GM12878 (cell line): ENCODE results near the gene C9orf50. TPM values are rescaled to one million over a fixed set of nuclear protein-coding genes. Genes with fewer than 3 reads are reported as not detected.
A peak's percentile ranks its signal among the peaks of the same experiment; 100 is the strongest.

Experiments used
- ATAC-seq: fragments of 200-7000 bp; cut with Tn5 transposase; 3 replicates; pipeline ENCODE4 v1.9.1; 2020; ENCODE audit warnings: mild to moderate bottlenecking, moderate library complexity
- Bru-seq: library from RNA; stranded (reverse); fragments of 400-500 nt; gene quantifications from one replicate; lab custom pipeline; 2021; lab: Mats Ljungman, UMichigan
- BruChase-seq, 2 experiments: library from RNA; stranded (reverse); fragments of 400-500 nt; gene quantifications; one replicate each; lab custom pipeline; 2021; lab: Mats Ljungman, UMichigan
- BruUV-seq: library from RNA; stranded (reverse); fragments of 400-500 nt; replicated peaks from 2 replicates; lab custom pipeline; 2021; lab: Mats Ljungman, UMichigan
- CTCF ChIA-PET: fragments of 300-600 bp; sonication (Branson Sonifier 250); formaldehyde crosslinking; extraction: SDS; loops from one replicate; lab custom pipeline; 2021; ENCODE audit warnings: inconsistent platforms; lab: Yijun Ruan, JAX
- POLR2A ChIA-PET: fragments of 350-600 bp; formaldehyde crosslinking; extraction: SDS; loops from one replicate; lab custom pipeline; 2021; ENCODE audit warnings: inconsistent platforms; lab: Charles Lee
- RAD21 ChIA-PET: fragments of 300-600 bp; sonication (Branson Sonifier 250); formaldehyde crosslinking; loops from one replicate; lab custom pipeline; 2023; ENCODE audit warnings: antibody characterized with exemption; ENCODE audit not compliant: unreplicated experiment; lab: Charles Lee
- SMC1A ChIA-PET: fragments of 300-600 bp; sonication (Branson Sonifier 250); formaldehyde crosslinking; loops from one replicate; lab custom pipeline; 2023; ENCODE audit not compliant: unreplicated experiment, uncharacterized antibody; lab: Charles Lee
- DNase-seq: peaks from one replicate; pipeline ENCODE4 v3.0.0-alpha.2; 2011; ENCODE audit warnings: low read depth, low spot score
- FAIRE-seq: peaks from 3 replicates; lab custom pipeline; 2011; peaks lifted over from hg19 to GRCh38; lab: Jason Lieb, UNC
- H2AFZ ChIP-seq: 2 replicates; pipeline ENCODE4 v1.6.0; 2011; ENCODE audit warnings: low read depth, low read length, control low read depth; ENCODE audit not compliant: control insufficient read depth
- H3K27ac ChIP-seq: 2 replicates; pipeline ENCODE4 v1.5.1; 2011; ENCODE audit warnings: control low read depth; ENCODE audit not compliant: control insufficient read depth, insufficient read depth
- H3K27me3 ChIP-seq, 2 experiments: replicated peaks in 1 of 2; 2 replicates each; pipeline versions ENCODE4 v1.6.0 to v1.6.1; 2011; ENCODE audit warnings: low read length in 1 of 2; ENCODE audit not compliant: control insufficient read depth in 2 of 2, insufficient read depth in 2 of 2
- H3K36me3 ChIP-seq, 2 experiments: 2 replicates each; pipeline ENCODE4 v1.5.1; 2011; ENCODE audit warnings: low read length in 1 of 2; ENCODE audit not compliant: control insufficient read depth in 2 of 2, insufficient read depth in 2 of 2
- H3K4me1 ChIP-seq: 2 replicates; pipeline ENCODE4 v1.6.1; 2011; ENCODE audit warnings: mild to moderate bottlenecking, low read length, moderate library complexity, mixed read lengths; ENCODE audit not compliant: control insufficient read depth, insufficient read depth
- H3K4me2 ChIP-seq: 2 replicates; pipeline ENCODE4 v1.6.0; 2011; ENCODE audit warnings: control low read depth; ENCODE audit not compliant: control insufficient read depth, insufficient read depth
- H3K4me3 ChIP-seq: fragments of 200-600 bp; sonication (generic); 2 replicates; pipeline ENCODE4 v1.5.1; 2016
- H3K79me2 ChIP-seq: 2 replicates; pipeline ENCODE4 v1.6.0; 2011; ENCODE audit warnings: low read length; ENCODE audit not compliant: control insufficient read depth, insufficient read depth
- H3K9ac ChIP-seq: 2 replicates; pipeline ENCODE4 v1.8.0; 2011; ENCODE audit warnings: low read length, control low read depth, mixed read lengths; ENCODE audit not compliant: control insufficient read depth, insufficient read depth
- H3K9me3 ChIP-seq: replicated peaks from 3 replicates; pipeline ENCODE4 v1.5.1; 2011; ENCODE audit warnings: mild to moderate bottlenecking, low read length; ENCODE audit not compliant: control insufficient read depth, insufficient read depth
- H4K20me1 ChIP-seq: 2 replicates; pipeline ENCODE4 v1.6.0; 2011; ENCODE audit not compliant: control insufficient read depth, insufficient read depth
- BRCA1 ChIP-seq: IDR thresholded peaks from 2 replicates; pipeline ENCODE4 v1.6.1; 2011; ENCODE audit warnings: low read depth, low read length, improper control_type of control experiment
- CTCF ChIP-seq, 3 experiments: IDR thresholded peaks in 2 of 3; conservative IDR thresholded peaks in 1 of 3; 2 replicates each; pipeline ENCODE4 v1.5.1; 2011; ENCODE audit warnings: low read depth in 3 of 3, low read length in 3 of 3, mild to moderate bottlenecking in 3 of 3, control low read depth in 2 of 3, moderate library complexity in 2 of 3, inconsistent platforms in 1 of 3, mixed read lengths in 1 of 3; ENCODE audit not compliant: control insufficient read depth in 2 of 3, insufficient read depth in 1 of 3; ENCODE audit errors: extremely low read depth in 1 of 3
- E2F8 ChIP-seq: fragments of 450-650 bp; IDR thresholded peaks from 2 replicates; pipeline ENCODE4 v1.6.1; 2018; ENCODE audit warnings: mild to moderate bottlenecking, low read depth, moderate library complexity; ENCODE audit not compliant: partially characterized antibody
- HDGF ChIP-seq: fragments of 450-650 bp; IDR thresholded peaks from 2 replicates; pipeline ENCODE4 v1.6.1; 2016; ENCODE audit warnings: antibody characterized with exemption
- IKZF2 ChIP-seq, 2 experiments: fragments of 450-650 bp; IDR thresholded peaks; 2 replicates each; pipeline ENCODE4 v1.6.1; 2017; ENCODE audit warnings: mild to moderate bottlenecking in 2 of 2, moderate library complexity in 2 of 2
- KLF5 ChIP-seq: fragments of 450-650 bp; IDR thresholded peaks from 2 replicates; pipeline ENCODE4 v1.6.1; 2014; ENCODE audit warnings: mild to moderate bottlenecking; ENCODE audit not compliant: partially characterized antibody
- NR2C2 ChIP-seq: IDR thresholded peaks from 2 replicates; pipeline ENCODE4 v1.6.1; 2011; ENCODE audit warnings: borderline replicate concordance, low read depth; ENCODE audit not compliant: control insufficient read depth, insufficient read length
- RELB ChIP-seq: fragments of 450-650 bp; IDR thresholded peaks from 2 replicates; pipeline ENCODE4 v1.6.1; 2017; ENCODE audit warnings: low read depth, mild to moderate bottlenecking, moderate library complexity
- SP1 ChIP-seq: IDR thresholded peaks from one replicate; pipeline ENCODE4 v1.6.1; 2011; ENCODE audit warnings: low read depth, low read length
- SRF ChIP-seq, 2 experiments: IDR thresholded peaks; 2 replicates each; pipeline ENCODE4 v1.6.1; 2011; ENCODE audit warnings: low read depth in 2 of 2, low read length in 2 of 2, mild to moderate bottlenecking in 1 of 2, moderate library complexity in 1 of 2
- SUZ12 ChIP-seq: fragments of 200-600 bp; sonication (generic); IDR thresholded peaks from one replicate; pipeline ENCODE4 v1.6.1; 2018; ENCODE audit warnings: antibody characterized with exemption, mild to moderate bottlenecking; ENCODE audit not compliant: unreplicated experiment
- TCF3 ChIP-seq: IDR thresholded peaks from 2 replicates; pipeline ENCODE4 v1.6.1; 2012; ENCODE audit warnings: low read depth, mild to moderate bottlenecking, low read length, borderline replicate concordance; ENCODE audit not compliant: insufficient read depth
- YBX1 ChIP-seq: fragments of 450-650 bp; IDR thresholded peaks from 2 replicates; pipeline ENCODE4 v1.6.1; 2016; ENCODE audit warnings: antibody characterized with exemption
- WGBS: methylation state at CpG from one replicate; pipeline ENCODE4 v1.1.6; 2016; ENCODE audit warnings: low lambda C conversion rate; ENCODE audit not compliant: insufficient replicate concordance, insufficient coverage; ENCODE audit errors: missing lambda C conversion rate; 5-methylcytosine and 5-hydroxymethylcytosine counted together
- in situ Hi-C: fragments of 300-500 bp; cut with MboI; formaldehyde crosslinking; loops from 9 replicates; pipeline ENCODE4 v1.14.3; 2018; ENCODE audit warnings: mixed read lengths
- intact Hi-C: fragments of 100-400 bp; cut with micrococcal nuclease; formaldehyde crosslinking; loops from one replicate; pipeline ENCODE4 v1.14.2; 2022; ENCODE audit not compliant: unreplicated experiment
- long read RNA-seq, 2 experiments: library from polyadenylated mRNA; unstranded; transcript quantifications; one replicate each; pipeline ENCODE4 v2.0.0, GENCODE V29; 2019 to 2020
- polyA minus RNA-seq, 3 experiments: library from RNA; depleted of rRNA, polyadenylated mRNA; stranded (reverse); fragments of >200 nt; gene quantifications; 2 replicates each; pipeline ENCODE4 v1.2.3, GENCODE V29; 2011
- polyA plus RNA-seq, 11 experiments: library from polyadenylated mRNA; depleted of rRNA in 4 of 11; unstranded in 6 of 11; stranded (reverse) in 5 of 11; fragments of >200 nt; fragmentation: Nextera tagmentation in 4 of 11; fragmentation: Illumina TruSeq in 1 of 11; extraction: Ambion mirVana in 4 of 11; extraction: Trizol in 1 of 11; gene quantifications; 1 replicate in 1 of 11; 2 replicates in 10 of 11; pipeline versions ENCODE4 v1.2.1 to v1.2.3, GENCODE V29; 2011 to 2016; ENCODE audit warnings: inconsistent platforms in 2 of 11, missing spikeins in 2 of 11, low read depth in 1 of 11
- total RNA-seq, 4 experiments: library from RNA; depleted of rRNA in 3 of 4; stranded (reverse); fragments of >200 nt in 3 of 4; fragmentation: Illumina TruSeq in 1 of 4; extraction: Trizol in 1 of 4; gene quantifications; 2 replicates each; pipeline versions ENCODE4 v1.2.1 to v1.2.3, GENCODE V29; 2013 to 2021

C9orf50 gene
- total RNA-seq (2013; cell fraction: nucleolus; rRNA removed), result 0.44 TPM in 1 of 2 replicates, not detected in the other
- total RNA-seq (2014; rRNA removed) (not detected in 2 replicates), total RNA-seq (2014; rRNA removed; fragmentation: Illumina TruSeq; extraction: Trizol) (not detected in 2 replicates), total RNA-seq (2021) (not detected in 2 replicates), polyA plus RNA-seq (2011; rRNA removed) (not detected in 2 replicates), polyA plus RNA-seq (2014; fragmentation: Illumina TruSeq; extraction: Trizol) (not detected in 2 replicates), polyA plus RNA-seq (2014; fragmentation: Nextera tagmentation; extraction: Ambion mirVana) (not detected), polyA plus RNA-seq (2014; rRNA removed) (not detected in 2 replicates), polyA plus RNA-seq (2016; fragmentation: Nextera tagmentation; extraction: Ambion mirVana) (not detected), polyA minus RNA-seq (2011; rRNA and poly(A)+ RNA removed) (not detected in 2 replicates), Bru-seq, nascent RNA (percentile 13 among the genes with signal in this experiment), BruChase-seq, experiment 1, labeled RNA remaining after a 6-hour chase (percentile 17 among the genes with signal in this experiment), BruChase-seq, experiment 2, labeled RNA remaining after a 2-hour chase (percentile 9 among the genes with signal in this experiment)
- polyA plus RNA-seq (2011; ENCODE audit: low read depth), result not detected
- not detected in 2 replicates for polyA plus RNA-seq (2011; cell fraction: cytosol; rRNA removed)
- polyA plus RNA-seq (2011; cell fraction: nucleus; rRNA removed), result 0.09 TPM in 1 of 2 replicates, not detected in the other
- not detected in 2 replicates for polyA plus RNA-seq (2012)
- not detected in 2 replicates for polyA minus RNA-seq (2011; cell fraction: cytosol; rRNA and poly(A)+ RNA removed)
- polyA minus RNA-seq (2011; cell fraction: nucleus; rRNA and poly(A)+ RNA removed), result not detected in 2 replicates
- long read RNA-seq, experiment 1, result 0 reads
- long read RNA-seq, experiment 2, result 0 reads

- H3K9ac ChIP-seq, result no peak within 1 kb of the TSS
- no peaks in the 10 kb centered on the region; the same call in 1 of the 2 replicates for H4K20me1 ChIP-seq
- H3K36me3 ChIP-seq, result no peaks in the 10 kb centered on the region
- H3K4me2 ChIP-seq, result no peak within 1 kb of the TSS
- intact Hi-C loops, result no loop called here
- H3K4me1 ChIP-seq, result peaks cover 9% of the 10 kb centered on the region
- no peaks in the 10 kb centered on the region for H3K9me3 ChIP-seq
- DNase-seq, result no peak
- ChIA-PET SMC1A (interaction anchor here (6.8 kb wide), 1 partner anchor 480 kb away, joined by 83 read pairs; no protein-coding TSS in a partner anchor), POLR2A (interaction anchor here (0.6 to 0.7 kb wide), 2 partner anchors 478 to 509 kb away, joined by 3 to 7 read pairs; partner anchors contain the start of gene PTPA), CTCF (interaction anchor here (0.9 to 2.5 kb wide), 5 partner anchors 10 to 489 kb away, joined by 3 to 10 read pairs (median 8); no protein-coding TSS in a partner anchor), RAD21 (interaction anchor here (0.9 kb wide), 1 partner anchor 447 kb away, joined by 5 read pairs; no protein-coding TSS in a partner anchor)
- WGBS, result 21% methylated on average over 21 of the region's 21 CpGs
- no peak within 1 kb of the TSS for H3K27ac ChIP-seq
- no TSS peak for BruUV-seq
- in situ Hi-C loops, result no loop called here
- FAIRE-seq, result no peak
- no peak for ATAC-seq
- H3K4me3 ChIP-seq, result no peak within 1 kb of the TSS
- no peak within 1 kb of the TSS for H2AFZ ChIP-seq
- no peaks in the 10 kb centered on the region for H3K79me2 ChIP-seq
- H3K27me3 ChIP-seq, result peaks cover 6 to 11% of the 10 kb centered on the region in 2 experiments
- TF ChIP-seq SUZ12 (no peak), BRCA1 (no peak), CTCF (IDR thresholded peaks at IDR 0.05 in 2 of 3, conservative IDR thresholded peaks at IDR 0.05 in 1 of 3; ENCODE audit: control insufficient read depth in 2 of 3, extremely low read depth in 1 of 3, insufficient read depth in 1 of 3, low read depth in 3 of 3, low read length in 3 of 3) (no peak), RELB (no peak), KLF5 (no peak), NR2C2 (no peak), SRF (IDR thresholded peaks at IDR 0.05; ENCODE audit: low read depth in 2 of 2, low read length in 2 of 2) (no peak), SP1 (no peak), TCF3 (no peak), IKZF2 (IDR thresholded peaks at IDR 0.05) (no peak), HDGF (no peak), E2F8 (no peak), YBX1 (no peak)
Observed at GRCh38 chr9:129620669-129621295, at the start of gene C9orf50. C9orf50 (minus strand) TSS chr9:129621101; CDS start chr9:129620574, 527 bp downstream.
